ENCODE data around the gene NRCAM. TPM values are rescaled to one million over a fixed set of nuclear protein-coding genes. Genes with fewer than 3 reads are reported as not detected.

The NRCAM gene
- total RNA-seq, 1 experiment from 2014 or later, result not detected

- Histone ChIP-seq H3K4me2 (ENCODE audit: low read depth, low read length, poor library complexity, severe bottlenecking) (no peak overlapping the region), H3K9me2 (replicated peaks; ENCODE audit: insufficient read depth, low read length) (no peaks in the 10 kb centered on the region), H3K36me3 (ENCODE audit: insufficient read depth, low read length) (no peaks in the 10 kb centered on the region), H3K27me3 (ENCODE audit: low read length) (no peaks in the 10 kb centered on the region), H3K9me3 (ENCODE audit: low read length) (no peaks in the 10 kb centered on the region), H3K27ac (ENCODE audit: low read length) (no peak overlapping the region), H3K4me3 (ENCODE audit: low read length) (no peak overlapping the region), H4K20me1 (ENCODE audit: insufficient read depth, low read depth, low read length) (no peaks in the 10 kb centered on the region), H3K79me2 (ENCODE audit: low read length) (no peaks in the 10 kb centered on the region), H3K9ac (ENCODE audit: low read length) (no peak overlapping the region), H3K4me1 (ENCODE audit: low read length) (no peaks in the 10 kb centered on the region), H2AFZ (ENCODE audit: low read length) (no peak overlapping the region)
- no peak for DNase-seq
Measured at GRCh38 chr7:108287857-108288256, 168.4 kb downstream of the NRCAM start.

- H3K79me2 ChIP-seq (ENCODE audit: low read length), result no peaks in the 10 kb centered on the region
- H3K36me3 ChIP-seq (ENCODE audit: insufficient read depth, low read length), result no peaks in the 10 kb centered on the region
- H3K4me2 ChIP-seq (ENCODE audit: low read depth, low read length, poor library complexity, severe bottlenecking), result no peak overlapping the region
- H4K20me1 ChIP-seq (ENCODE audit: insufficient read depth, low read depth, low read length), result no peaks in the 10 kb centered on the region
- no peak for DNase-seq
- no peaks in the 10 kb centered on the region for H3K9me2 ChIP-seq (replicated peaks; ENCODE audit: insufficient read depth, low read length)
- H3K9me3 ChIP-seq (ENCODE audit: low read length), result no peaks in the 10 kb centered on the region
- H3K27ac ChIP-seq (ENCODE audit: low read length), result no peak overlapping the region
- H3K4me3 ChIP-seq (ENCODE audit: low read length), result no peak overlapping the region
- no peaks in the 10 kb centered on the region for H3K27me3 ChIP-seq (ENCODE audit: low read length)
- no peak overlapping the region for H2AFZ ChIP-seq (ENCODE audit: low read length)
- H3K4me1 ChIP-seq (ENCODE audit: low read length), result no peaks in the 10 kb centered on the region
- H3K9ac ChIP-seq (ENCODE audit: low read length), result no peak overlapping the region
Measured at GRCh38 chr7:108286290-108286904, 169.8 kb downstream of the NRCAM start.

- H3K27me3 ChIP-seq (ENCODE audit: low read length), result no peaks in the 10 kb centered on the region
- H3K9ac ChIP-seq (ENCODE audit: low read length), result no peak overlapping the region
- no peaks in the 10 kb centered on the region for H3K4me1 ChIP-seq (ENCODE audit: low read length)
- H3K9me3 ChIP-seq (ENCODE audit: low read length), result no peaks in the 10 kb centered on the region
- H3K36me3 ChIP-seq (ENCODE audit: insufficient read depth, low read length), result no peaks in the 10 kb centered on the region
- no peaks in the 10 kb centered on the region for H4K20me1 ChIP-seq (ENCODE audit: insufficient read depth, low read depth, low read length)
- no peak overlapping the region for H3K4me2 ChIP-seq (ENCODE audit: low read depth, low read length, poor library complexity, severe bottlenecking)
- no peak overlapping the region for H3K27ac ChIP-seq (ENCODE audit: low read length)
- H3K9me2 ChIP-seq (replicated peaks; ENCODE audit: insufficient read depth, low read length), result no peaks in the 10 kb centered on the region
- DNase-seq, result no peak
- no peak overlapping the region for H3K4me3 ChIP-seq (ENCODE audit: low read length)
- no peak overlapping the region for H2AFZ ChIP-seq (ENCODE audit: low read length)
- no peaks in the 10 kb centered on the region for H3K79me2 ChIP-seq (ENCODE audit: low read length)
Measured at GRCh38 chr7:108285778-108286177, 170.5 kb downstream of the NRCAM start.

GRCh38 chr7:108285003-108285368 lies 171.2 kb downstream of the NRCAM start:
- no peaks in the 10 kb centered on the region for H3K4me1 ChIP-seq (ENCODE audit: low read length)
- no peak for DNase-seq
- no peak overlapping the region for H2AFZ ChIP-seq (ENCODE audit: low read length)
- no peaks in the 10 kb centered on the region for H3K79me2 ChIP-seq (ENCODE audit: low read length)
- H3K27me3 ChIP-seq (ENCODE audit: low read length), result no peaks in the 10 kb centered on the region
- no peak overlapping the region for H3K27ac ChIP-seq (ENCODE audit: low read length)
- H3K4me2 ChIP-seq (ENCODE audit: low read depth, low read length, poor library complexity, severe bottlenecking), result no peak overlapping the region
- no peaks in the 10 kb centered on the region for H4K20me1 ChIP-seq (ENCODE audit: insufficient read depth, low read depth, low read length)
- no peaks in the 10 kb centered on the region for H3K9me3 ChIP-seq (ENCODE audit: low read length)
- H3K36me3 ChIP-seq (ENCODE audit: insufficient read depth, low read length), result no peaks in the 10 kb centered on the region
- H3K9ac ChIP-seq (ENCODE audit: low read length), result no peak overlapping the region
- no peaks in the 10 kb centered on the region for H3K9me2 ChIP-seq (replicated peaks; ENCODE audit: insufficient read depth, low read length)
- no peak overlapping the region for H3K4me3 ChIP-seq (ENCODE audit: low read length)

GRCh38 chr7:108284349-108285002 lies 171.8 kb downstream of the NRCAM start:
- no peaks in the 10 kb centered on the region for H3K79me2 ChIP-seq (ENCODE audit: low read length)
- no peak overlapping the region for H3K4me2 ChIP-seq (ENCODE audit: low read depth, low read length, poor library complexity, severe bottlenecking)
- no peaks in the 10 kb centered on the region for H3K4me1 ChIP-seq (ENCODE audit: low read length)
- H3K9ac ChIP-seq (ENCODE audit: low read length), result no peak overlapping the region
- H2AFZ ChIP-seq (ENCODE audit: low read length), result no peak overlapping the region
- no peaks in the 10 kb centered on the region for H4K20me1 ChIP-seq (ENCODE audit: insufficient read depth, low read depth, low read length)
- no peaks in the 10 kb centered on the region for H3K27me3 ChIP-seq (ENCODE audit: low read length)
- no peaks in the 10 kb centered on the region for H3K36me3 ChIP-seq (ENCODE audit: insufficient read depth, low read length)
- no peak overlapping the region for H3K27ac ChIP-seq (ENCODE audit: low read length)
- H3K4me3 ChIP-seq (ENCODE audit: low read length), result no peak overlapping the region
- DNase-seq, result no peak
- no peaks in the 10 kb centered on the region for H3K9me2 ChIP-seq (replicated peaks; ENCODE audit: insufficient read depth, low read length)
- no peaks in the 10 kb centered on the region for H3K9me3 ChIP-seq (ENCODE audit: low read length)

- Histone ChIP-seq H3K9me2 (replicated peaks; ENCODE audit: insufficient read depth, low read length) (no peaks in the 10 kb centered on the region), H2AFZ (ENCODE audit: low read length) (no peak overlapping the region), H3K9me3 (ENCODE audit: low read length) (no peaks in the 10 kb centered on the region), H3K9ac (ENCODE audit: low read length) (no peak overlapping the region), H3K27me3 (ENCODE audit: low read length) (no peaks in the 10 kb centered on the region), H3K36me3 (ENCODE audit: insufficient read depth, low read length) (no peaks in the 10 kb centered on the region), H3K4me1 (ENCODE audit: low read length) (no peaks in the 10 kb centered on the region), H4K20me1 (ENCODE audit: insufficient read depth, low read depth, low read length) (no peaks in the 10 kb centered on the region), H3K4me2 (ENCODE audit: low read depth, low read length, poor library complexity, severe bottlenecking) (no peak overlapping the region), H3K4me3 (ENCODE audit: low read length) (no peak overlapping the region), H3K27ac (ENCODE audit: low read length) (no peak overlapping the region), H3K79me2 (ENCODE audit: low read length) (no peaks in the 10 kb centered on the region)
- no peak for DNase-seq
Measured at GRCh38 chr7:108283252-108283651, 173.0 kb downstream of the NRCAM start.

- Histone ChIP-seq H3K4me1 (ENCODE audit: low read length) (no peaks in the 10 kb centered on the region), H3K9me3 (ENCODE audit: low read length) (no peaks in the 10 kb centered on the region), H3K9ac (ENCODE audit: low read length) (no peak overlapping the region), H4K20me1 (ENCODE audit: insufficient read depth, low read depth, low read length) (no peaks in the 10 kb centered on the region), H3K79me2 (ENCODE audit: low read length) (no peaks in the 10 kb centered on the region), H3K4me2 (ENCODE audit: low read depth, low read length, poor library complexity, severe bottlenecking) (no peak overlapping the region), H3K9me2 (replicated peaks; ENCODE audit: insufficient read depth, low read length) (no peaks in the 10 kb centered on the region), H3K4me3 (ENCODE audit: low read length) (no peak overlapping the region), H2AFZ (ENCODE audit: low read length) (no peak overlapping the region), H3K27ac (ENCODE audit: low read length) (no peak overlapping the region), H3K36me3 (ENCODE audit: insufficient read depth, low read length) (no peaks in the 10 kb centered on the region), H3K27me3 (ENCODE audit: low read length) (no peaks in the 10 kb centered on the region)
- no peak for DNase-seq
Measured at GRCh38 chr7:108282427-108282996, 173.7 kb downstream of the NRCAM start.

- no peak overlapping the region for H3K4me2 ChIP-seq (ENCODE audit: low read depth, low read length, poor library complexity, severe bottlenecking)
- H3K79me2 ChIP-seq (ENCODE audit: low read length), result no peaks in the 10 kb centered on the region
- H3K27ac ChIP-seq (ENCODE audit: low read length), result no peak overlapping the region
- H3K9ac ChIP-seq (ENCODE audit: low read length), result no peak overlapping the region
- H2AFZ ChIP-seq (ENCODE audit: low read length), result no peak overlapping the region
- H3K4me1 ChIP-seq (ENCODE audit: low read length), result no peaks in the 10 kb centered on the region
- H3K4me3 ChIP-seq (ENCODE audit: low read length), result no peak overlapping the region
- no peaks in the 10 kb centered on the region for H4K20me1 ChIP-seq (ENCODE audit: insufficient read depth, low read depth, low read length)
- H3K36me3 ChIP-seq (ENCODE audit: insufficient read depth, low read length), result no peaks in the 10 kb centered on the region
- no peaks in the 10 kb centered on the region for H3K27me3 ChIP-seq (ENCODE audit: low read length)
- no peaks in the 10 kb centered on the region for H3K9me3 ChIP-seq (ENCODE audit: low read length)
- H3K9me2 ChIP-seq (replicated peaks; ENCODE audit: insufficient read depth, low read length), result no peaks in the 10 kb centered on the region
- no peak for DNase-seq
Measured at GRCh38 chr7:108280136-108280535, 176.1 kb downstream of the NRCAM start.
